K562 (cell line): ENCODE results near the gene DVL2. TPM values are rescaled to one million over a fixed set of nuclear protein-coding genes. Genes with fewer than 3 reads are reported as not detected.

Source experiments
- ATAC-seq: fragments of 200-7000 bp; cut with Tn5 transposase; 3 replicates; pipeline ENCODE4 v1.9.1; 2020; ENCODE audit warnings: moderate library complexity
- BruUV-seq: library from RNA; stranded (reverse); fragments of 400-500 nt; replicated peaks from 2 replicates; lab custom pipeline; 2021; lab: Mats Ljungman, UMichigan
- CTCF ChIA-PET: fragments of 300-600 bp; formaldehyde crosslinking; extraction: SDS; loops from one replicate; lab custom pipeline; 2021; ENCODE audit warnings: low intra/inter-chr PET ratio; lab: Yijun Ruan, JAX
- POLR2A ChIA-PET: fragments of 300-600, 350-650 bp; sonication (Branson Sonifier 250); formaldehyde crosslinking; extraction: SDS; loops from one replicate; lab custom pipeline; 2021; ENCODE audit warnings: antibody characterized with exemption, inconsistent platforms; lab: Yijun Ruan, JAX
- DNase-seq, 4 experiments: peaks; one replicate each; pipeline versions ENCODE4 v3.0.0 to v3.0.0-alpha.2; 2011 to 2018; ENCODE audit warnings: low spot score in 3 of 4, mixed read lengths in 3 of 4; ENCODE audit errors: extremely low read depth in 1 of 4
- FAIRE-seq: peaks from 2 replicates; lab custom pipeline; 2011; peaks lifted over from hg19 to GRCh38; lab: Jason Lieb, UNC
- H2AFZ ChIP-seq: 2 replicates; pipeline ENCODE4 v1.6.0; 2011; ENCODE audit warnings: low read depth, low read length, control low read depth, inconsistent platforms
- H3K27ac ChIP-seq: fragments of 200-600 bp; 3 replicates; pipeline ENCODE4 v1.8.0; 2011; ENCODE audit warnings: low read depth, mild to moderate bottlenecking, control low read depth, inconsistent platforms, low read length, moderate library complexity, mixed read lengths; ENCODE audit errors: extremely low read depth
- H3K27me3 ChIP-seq, 2 experiments: fragments of 300-600 bp in 1 of 2; 2 replicates in 1 of 2; 3 replicates in 1 of 2; pipeline versions ENCODE4 v1.6.0 to v1.8.0; 2011; ENCODE audit warnings: inconsistent platforms in 2 of 2, low read length in 2 of 2, mild to moderate bottlenecking in 1 of 2, mixed read lengths in 1 of 2, moderate library complexity in 1 of 2; ENCODE audit not compliant: control insufficient read depth in 2 of 2, insufficient read depth in 2 of 2
- H3K36me3 ChIP-seq: fragments of 300-600 bp; 3 replicates; pipeline ENCODE4 v1.8.0; 2011; ENCODE audit warnings: mild to moderate bottlenecking, low read length, inconsistent platforms; ENCODE audit not compliant: control insufficient read depth, insufficient read depth
- H3K4me1 ChIP-seq, 2 experiments: fragments of 200-600 bp in 1 of 2; replicated peaks in 1 of 2; 2 replicates in 1 of 2; 3 replicates in 1 of 2; pipeline versions ENCODE4 v1.5.1 to v1.8.0; 2011; ENCODE audit warnings: inconsistent platforms in 2 of 2, low read length in 2 of 2, mild to moderate bottlenecking in 1 of 2, mixed read lengths in 1 of 2, moderate library complexity in 1 of 2; ENCODE audit not compliant: control insufficient read depth in 2 of 2, insufficient read depth in 2 of 2
- H3K4me2 ChIP-seq: 2 replicates; pipeline ENCODE4 v1.6.1; 2011; ENCODE audit warnings: low read length, control low read depth, inconsistent platforms, mixed read lengths; ENCODE audit not compliant: insufficient read depth
- H3K4me3 ChIP-seq: fragments of 200-600 bp; sonication (generic), shearing (Covaris generic); 2 replicates; pipeline ENCODE4 v1.5.1; 2016; ENCODE audit warnings: control low read depth, inconsistent platforms
- H3K79me2 ChIP-seq: fragments of 200-600 bp; 3 replicates; pipeline ENCODE4 v1.8.0; 2011; ENCODE audit warnings: low read length, inconsistent platforms; ENCODE audit not compliant: control insufficient read depth, insufficient read depth
- H3K9ac ChIP-seq, 2 experiments: 2 replicates each; pipeline versions ENCODE4 v1.6.0 to v1.6.1; 2011; ENCODE audit warnings: low read depth in 2 of 2, low read length in 2 of 2, control low read depth in 1 of 2, inconsistent platforms in 1 of 2, mild to moderate bottlenecking in 1 of 2, mixed read lengths in 1 of 2; ENCODE audit not compliant: insufficient read depth in 1 of 2
- H3K9me1 ChIP-seq: one replicate; pipeline ENCODE4 v1.6.0; 2011; ENCODE audit warnings: inconsistent platforms, mild to moderate bottlenecking, low read length, moderate library complexity; ENCODE audit not compliant: control insufficient read depth, insufficient read depth
- H3K9me3 ChIP-seq: replicated peaks from 2 replicates; pipeline ENCODE4 v1.5.1; 2011; ENCODE audit warnings: low read depth, low read length, inconsistent platforms; ENCODE audit not compliant: control insufficient read depth, insufficient read depth
- H4K20me1 ChIP-seq: replicated peaks from 2 replicates; pipeline ENCODE4 v1.6.1; 2011; ENCODE audit warnings: low read length, inconsistent platforms, mixed read lengths; ENCODE audit not compliant: control insufficient read depth, insufficient read depth
- HNRNPK ChIP-seq: fragments of 200-400 bp; formaldehyde crosslinking; IDR thresholded peaks from one replicate; pipeline ENCODE4 v1.6.1; 2018; ENCODE audit warnings: mild to moderate bottlenecking, low read depth, low read length; ENCODE audit not compliant: poor library complexity, severe bottlenecking
- MLLT1 ChIP-seq, 2 experiments: fragments of 450-650 bp; IDR thresholded peaks; 2 replicates each; pipeline ENCODE4 v1.6.1; 2016
- ZNF445 ChIP-seq: fragments of 250-450 bp; sonication (Bioruptor Pico); IDR thresholded peaks from 2 replicates; pipeline ENCODE4 v1.4.0; 2020; ENCODE audit warnings: low read depth, mild to moderate bottlenecking, moderate library complexity
- WGBS: fragments of 100-300 bp; shearing (Covaris generic); methylation state at CpG from one replicate; pipeline ENCODE4 v1.1.6; 2016; ENCODE audit warnings: low coverage, mixed read lengths; ENCODE audit not compliant: insufficient coverage; ENCODE audit errors: missing lambda C conversion rate; 5-methylcytosine and 5-hydroxymethylcytosine counted together
- in situ Hi-C: fragments of 300-500 bp; cut with MboI; formaldehyde crosslinking; loops from 4 replicates; pipeline ENCODE4 v1.15.0; 2018; ENCODE audit warnings: inconsistent platforms, mixed read lengths
- intact Hi-C: fragments of 100-400 bp; cut with micrococcal nuclease; formaldehyde crosslinking; loops from 2 replicates; pipeline ENCODE4 v1.14.2; 2022
- polyA plus RNA-seq, 8 experiments: library from polyadenylated mRNA; depleted of rRNA in 4 of 8; stranded (reverse) in 5 of 8; unstranded in 3 of 8; fragments of >200 nt; fragmentation: Nextera tagmentation in 2 of 8; fragmentation: Illumina TruSeq in 1 of 8; extraction: Ambion mirVana in 2 of 8; extraction: Trizol in 1 of 8; gene quantifications; 2 replicates each; pipeline versions ENCODE4 v1.2.1 to v1.2.3, GENCODE V29; 2011 to 2014; ENCODE audit warnings: inconsistent platforms in 1 of 8, missing spikeins in 1 of 8
- total RNA-seq, 7 experiments: library from RNA; depleted of rRNA in 6 of 7; stranded (reverse); fragments of >200 nt in 6 of 7; fragmentation: Illumina TruSeq in 2 of 7; extraction: Trizol in 2 of 7; gene quantifications; 2 replicates each; pipeline versions ENCODE4 v1.2.1 to v1.2.3, GENCODE V29; 2011 to 2021; ENCODE audit warnings: low replicate concordance in 1 of 7

Gene DVL2
- total and polyA plus RNA-seq, 9 of the 15 experiments (the other 6 are each of a cell fraction or from before 2014, with no cell fraction given): 1.3 to 49.5 (median 24.3) TPM

GRCh38 chr17:7205561-7205960 lies 28.8 kb downstream of the DVL2 start:
- H3K4me1 ChIP-seq: peaks cover 7 to 32% of the 10 kb centered on the region in 2 experiments; a peak in 4 of 5 replicates
- H3K36me3 ChIP-seq: peaks cover 21% of the 10 kb centered on the region; the same call in 2 of the 3 replicates
- no peaks in the 10 kb centered on the region for H3K9me1 ChIP-seq
- no peaks in the 10 kb centered on the region for H3K27me3 ChIP-seq
- FAIRE-seq (no peak), ATAC-seq (no peak), DNase-seq (no peak)
- in situ Hi-C loops (no loop called here), intact Hi-C loops (no loop called here)
- no peak overlapping the region; the same call in 2 of the 3 replicates for H3K27ac ChIP-seq
- TF ChIP-seq ZNF445 (CRISPR knock-in tag) (no peak), MLLT1 (IDR thresholded peaks at IDR 0.05) (no peak), HNRNPK (no peak)
- peak overlapping the region in 1 of 2 experiments; percentile 66; a peak in 1 of 4 replicates for H3K9ac ChIP-seq
- no peaks in the 10 kb centered on the region for H3K9me3 ChIP-seq
- BruUV-seq: no TSS peak
- ChIA-PET POLR2A (no interaction called here), CTCF (no interaction called here)
- WGBS: 52% methylated on average over 3 of the region's 15 CpGs
- H3K79me2 ChIP-seq: no peaks in the 10 kb centered on the region
- peak overlapping the region; percentile 76; the same call in 1 of the 2 replicates for H3K4me2 ChIP-seq
- H3K4me3 ChIP-seq: no peak overlapping the region
- peak overlapping the region; percentile 87; the same call in 1 of the 2 replicates for H2AFZ ChIP-seq
- H4K20me1 ChIP-seq: peaks cover 3% of the 10 kb centered on the region; the same call in 1 of the 2 replicates
